Naive thymus-derived CD8-positive, alpha-beta T cell (primary cell): ENCODE measurements around the gene ITIH1. TPM values are rescaled to one million over a fixed set of nuclear protein-coding genes. Genes with fewer than 3 reads are reported as not detected.
A peak's percentile ranks its signal among the peaks of the same experiment; 100 is the strongest.

Experiments
- ATAC-seq, 2 donors: fragments of 150-1000 bp; cut with Tn5 transposase in 1 of 2; sonication (Bioruptor Pico), chemical (Tn5 transposase) in 1 of 2; 1 replicate in 1 of 2; 2 replicates in 1 of 2; pipeline ENCODE4 v1.10.0; 2021; ENCODE audit warnings: mild to moderate bottlenecking in 2 of 2, moderate library complexity in 2 of 2
- POLR2A ChIA-PET: fragments of 350-600 bp; sonication (Branson Sonifier 250); formaldehyde crosslinking; loops from one replicate; lab custom pipeline; 2021; ENCODE audit warnings: antibody characterized with exemption; lab: Charles Lee
- DNase-seq, 10 donors: peaks; one replicate each; pipeline versions ENCODE4 v3.0.0 to v3.0.0-alpha.2; 2020 to 2022
- H3K27ac Mint-ChIP-seq, 10 donors: one replicate each; pipeline ENCODE4 v1.8.0; 2020 to 2022; ENCODE audit warnings: mild to moderate bottlenecking in 10 of 10, mixed read lengths in 10 of 10, moderate library complexity in 4 of 10, inconsistent platforms in 1 of 10
- H3K27me3 Mint-ChIP-seq, 5 donors: one replicate each; pipeline ENCODE4 v1.8.0; 2021 to 2022; ENCODE audit warnings: mixed read lengths in 5 of 5
- H3K36me3 Mint-ChIP-seq, 3 donors: one replicate each; pipeline ENCODE4 v1.8.0; 2020 to 2022; ENCODE audit warnings: mixed read lengths in 3 of 3, mild to moderate bottlenecking in 2 of 3, inconsistent platforms in 1 of 3
- H3K4me1 Mint-ChIP-seq, 4 donors: one replicate each; pipeline ENCODE4 v1.8.0; 2021 to 2022; ENCODE audit warnings: mixed read lengths in 4 of 4
- H3K4me3 Mint-ChIP-seq, 10 donors: one replicate each; pipeline ENCODE4 v1.8.0; 2020 to 2022; ENCODE audit warnings: mild to moderate bottlenecking in 10 of 10, mixed read lengths in 10 of 10, moderate library complexity in 6 of 10, inconsistent platforms in 1 of 10
- H3K9me3 Mint-ChIP-seq, 9 donors: one replicate each; pipeline ENCODE4 v1.8.0; 2020 to 2022; ENCODE audit warnings: mixed read lengths in 9 of 9, mild to moderate bottlenecking in 3 of 9, inconsistent platforms in 1 of 9, moderate library complexity in 1 of 9
- polyA plus RNA-seq, 3 donors: library from polyadenylated mRNA; unstranded; fragments of 300-500 nt; fragmentation: Illumina TruSeq; gene quantifications; one replicate each; pipeline ENCODE4 v1.2.3, GENCODE V29; 2021
- total RNA-seq, 8 experiments: library from RNA in 2 of 8; stranded (reverse) in 2 of 8; gene quantifications; one replicate each; pipeline ENCODE4 v1.2.3 and lab custom pipeline; 2021 to 2026

Gene ITIH1
- total and polyA plus RNA-seq, 5 experiments from 2014 or later, result not detected

DNA sequence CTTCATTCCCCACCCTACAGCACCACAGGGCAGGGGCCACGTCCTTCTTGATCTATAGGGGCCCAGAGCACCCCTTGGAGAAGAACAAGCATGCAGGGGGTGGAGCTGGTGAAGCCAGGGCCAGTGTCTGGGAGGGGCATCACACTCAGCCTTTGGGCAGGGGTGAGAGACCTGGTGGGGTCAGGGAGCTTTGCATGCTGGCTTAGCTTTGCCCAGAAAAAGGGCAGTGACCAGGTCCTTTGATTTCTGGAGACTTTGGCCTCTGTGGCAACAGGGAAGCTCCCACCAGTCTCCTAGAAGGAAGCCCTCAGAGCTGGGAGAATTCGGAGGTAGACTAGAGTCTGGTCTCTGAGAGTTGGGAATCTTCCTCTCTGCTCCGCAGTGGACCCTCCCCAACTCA, 52.1 kb downstream of the ITIH1 start:
- Mint-ChIP-seq H3K9me3 (no peaks in the 10 kb centered on the region), H3K27ac (no peak overlapping the region), H3K4me1 (peaks cover 0 to 4% (median 0%) of the 10 kb centered on the region in 4 donors), H3K4me3 (no peak overlapping the region), H3K36me3 (peaks cover 0 to 3% (median 2%) of the 10 kb centered on the region in 3 donors), H3K27me3 (no peaks in the 10 kb centered on the region)
- POLR2A ChIA-PET, result no interaction called here
- no peak for ATAC-seq
- DNase-seq, result no peak

DNA sequence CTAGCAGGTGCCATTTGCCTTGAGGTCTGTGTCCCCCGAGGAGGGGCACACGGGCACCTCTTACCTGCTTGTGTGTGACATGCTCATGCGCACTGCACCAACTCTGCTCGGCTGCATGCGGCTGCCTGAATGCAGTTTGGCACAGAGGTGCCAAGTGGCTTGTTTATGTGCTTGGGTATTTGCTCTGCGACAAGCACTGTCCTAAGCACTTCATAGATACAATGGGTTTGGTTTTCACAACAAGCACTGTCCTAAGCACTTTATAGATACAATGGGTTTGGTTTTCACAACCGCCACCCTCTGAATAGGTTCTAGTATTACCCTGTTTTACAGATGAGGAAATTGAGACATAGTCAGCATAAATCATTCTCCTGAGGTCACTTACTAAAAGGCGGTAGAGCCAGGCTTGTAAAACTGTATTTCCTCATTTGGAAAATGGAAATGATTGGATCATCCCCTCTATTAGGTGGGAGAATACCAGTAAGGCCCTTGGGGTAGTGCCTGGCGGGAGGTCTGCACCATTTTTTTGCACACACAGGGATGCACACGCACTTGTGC, 52.6 kb downstream of the ITIH1 start:
- H3K27ac Mint-ChIP-seq, result no peak overlapping the region

DNA sequence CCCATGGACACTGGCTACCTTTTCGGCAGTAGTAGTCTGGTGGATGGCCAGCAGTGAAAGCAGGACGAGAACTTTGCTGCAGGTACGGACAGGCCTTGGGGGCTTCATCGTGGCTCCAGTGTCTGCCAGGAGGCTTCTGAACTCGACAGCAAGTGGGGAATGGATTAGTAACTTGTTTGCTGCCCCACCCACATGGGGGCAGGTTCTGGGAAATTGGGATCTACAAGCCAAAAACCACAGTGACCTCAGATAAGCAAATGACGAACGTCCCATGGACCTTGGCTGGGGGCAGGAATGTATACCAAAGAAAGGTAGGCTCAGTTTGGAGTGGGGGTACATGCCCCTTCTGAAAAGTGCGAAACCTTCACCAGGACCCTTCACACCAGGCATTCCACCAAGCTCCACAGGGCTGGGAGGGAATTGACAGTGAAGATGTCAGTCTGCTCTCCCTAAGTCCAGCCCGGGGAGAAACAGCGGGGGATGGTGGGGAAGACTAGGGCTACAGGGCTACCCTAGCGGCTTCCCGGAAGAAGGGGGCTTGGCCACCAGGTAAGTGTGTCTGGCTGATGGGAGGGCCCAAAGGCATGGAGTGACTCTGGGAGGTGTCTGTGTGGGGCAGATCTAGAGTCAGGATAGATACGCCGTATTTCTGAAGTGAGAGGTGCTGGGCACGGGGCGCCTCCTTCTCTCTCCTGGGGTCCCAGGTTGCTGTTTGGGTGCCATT, 53.3 kb downstream of the ITIH1 start, which contains the start of gene ITIH4:
ITIH4 (minus strand) TSS at position 138 of the 724 bp plus-strand sequence; CDS start at position 108, 30 bp downstream.
- DNase-seq, result no peak
- H3K27ac Mint-ChIP-seq, result peak within 1 kb of the TSS in 1 of 10 donors; percentile 59
- peaks cover 0 to 2% (median 0%) of the 10 kb centered on the region in 4 donors for H3K4me1 Mint-ChIP-seq
- no peaks in the 10 kb centered on the region for H3K36me3 Mint-ChIP-seq
- no peak within 1 kb of the TSS for H3K4me3 Mint-ChIP-seq
- H3K9me3 Mint-ChIP-seq, result no peaks in the 10 kb centered on the region
- no peaks in the 10 kb centered on the region for H3K27me3 Mint-ChIP-seq
- no peak for ATAC-seq
- POLR2A ChIA-PET, result no interaction called here

More for the DNA sequence above, 52.6 kb downstream of the ITIH1 start:
- H3K36me3 Mint-ChIP-seq, result peaks cover 0 to 1% (median under 1%) of the 10 kb centered on the region in 3 donors
- H3K4me1 Mint-ChIP-seq, result peaks cover 0 to 3% (median 0%) of the 10 kb centered on the region in 4 donors
- no peak overlapping the region for H3K4me3 Mint-ChIP-seq
- DNase-seq, result no peak
- no peaks in the 10 kb centered on the region for H3K27me3 Mint-ChIP-seq
- no peaks in the 10 kb centered on the region for H3K9me3 Mint-ChIP-seq
- no peak for ATAC-seq
- POLR2A ChIA-PET, result no interaction called here

DNA sequence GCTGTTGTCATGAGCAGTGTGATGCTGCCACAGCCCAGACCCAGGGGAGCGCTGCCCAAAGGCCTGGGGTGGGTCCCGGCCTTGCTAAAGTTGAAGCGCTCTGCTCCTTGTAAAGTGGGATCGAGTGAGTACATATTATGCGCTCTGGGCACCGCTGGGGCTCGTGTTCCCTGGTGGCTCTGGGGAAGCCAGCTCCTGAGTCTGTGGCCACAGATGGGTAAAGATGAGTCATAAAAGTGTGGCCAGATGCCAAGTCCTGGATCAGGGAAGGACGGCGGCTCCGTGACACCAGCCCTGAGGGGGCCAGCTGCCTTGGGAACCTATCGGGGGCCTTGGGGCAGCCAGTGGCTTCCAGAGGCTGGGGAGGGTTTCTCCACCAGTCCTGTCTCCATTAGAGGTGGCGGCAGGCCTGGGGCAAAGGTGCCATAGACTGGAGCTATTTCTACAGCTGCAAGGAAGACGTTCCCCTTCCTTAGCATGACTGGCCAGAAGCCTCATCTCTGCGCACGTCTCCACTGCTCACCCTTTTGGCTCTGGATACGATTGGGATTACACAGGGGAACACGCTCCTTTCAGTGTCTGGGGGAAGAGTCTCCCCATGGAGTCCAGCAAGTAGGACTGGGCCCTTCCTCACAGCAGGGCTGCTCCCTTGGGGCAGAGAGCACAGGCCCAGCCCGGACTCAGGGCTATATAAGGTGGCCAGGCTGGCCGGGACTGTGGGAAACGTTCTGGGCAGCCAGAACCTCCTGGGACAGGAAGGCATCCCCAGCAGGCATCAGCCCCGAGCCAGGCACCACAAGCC, 54.3 kb downstream of the ITIH1 start:
- POLR2A ChIA-PET, result no interaction called here
- DNase-seq, result no peak
- no peak overlapping the region for H3K4me3 Mint-ChIP-seq
- no peaks in the 10 kb centered on the region for H3K27me3 Mint-ChIP-seq
- peaks cover 0 to 2% (median under 1%) of the 10 kb centered on the region in 4 donors for H3K4me1 Mint-ChIP-seq
- no peaks in the 10 kb centered on the region for H3K9me3 Mint-ChIP-seq
- H3K36me3 Mint-ChIP-seq, result peaks cover 0 to 7% (median 0%) of the 10 kb centered on the region in 3 donors
- ATAC-seq, result no peak
- no peak overlapping the region for H3K27ac Mint-ChIP-seq

DNA sequence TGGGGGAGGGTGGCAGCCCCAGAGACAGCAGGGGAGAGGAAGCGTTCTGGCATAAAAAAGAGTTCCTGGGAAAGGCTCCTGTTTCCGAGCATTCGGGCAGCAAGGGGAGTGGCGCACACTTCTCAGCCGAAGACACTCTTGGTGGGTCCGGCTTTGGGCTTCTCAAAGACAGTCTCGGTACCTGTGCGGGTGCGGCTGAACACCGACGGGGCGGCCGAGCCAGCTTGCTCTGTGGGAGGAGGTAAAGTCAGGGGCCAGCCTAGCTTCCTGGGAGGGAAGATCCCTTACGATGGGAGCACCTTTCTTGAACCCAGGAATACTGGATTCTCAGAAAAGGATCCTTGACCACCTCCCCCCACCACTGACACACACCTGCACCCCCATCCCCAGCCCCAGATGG, 55.8 kb downstream of the ITIH1 start:
- Mint-ChIP-seq H3K4me3 (no peak overlapping the region), H3K9me3 (no peaks in the 10 kb centered on the region), H3K27ac (no peak overlapping the region), H3K36me3 (peaks cover 0 to 9% (median 0%) of the 10 kb centered on the region in 3 donors), H3K4me1 (peaks cover 5 to 12% (median 10%) of the 10 kb centered on the region in 4 donors), H3K27me3 (no peaks in the 10 kb centered on the region)
- POLR2A ChIA-PET, result no interaction called here
- ATAC-seq (no peak), DNase-seq (no peak)

DNA sequence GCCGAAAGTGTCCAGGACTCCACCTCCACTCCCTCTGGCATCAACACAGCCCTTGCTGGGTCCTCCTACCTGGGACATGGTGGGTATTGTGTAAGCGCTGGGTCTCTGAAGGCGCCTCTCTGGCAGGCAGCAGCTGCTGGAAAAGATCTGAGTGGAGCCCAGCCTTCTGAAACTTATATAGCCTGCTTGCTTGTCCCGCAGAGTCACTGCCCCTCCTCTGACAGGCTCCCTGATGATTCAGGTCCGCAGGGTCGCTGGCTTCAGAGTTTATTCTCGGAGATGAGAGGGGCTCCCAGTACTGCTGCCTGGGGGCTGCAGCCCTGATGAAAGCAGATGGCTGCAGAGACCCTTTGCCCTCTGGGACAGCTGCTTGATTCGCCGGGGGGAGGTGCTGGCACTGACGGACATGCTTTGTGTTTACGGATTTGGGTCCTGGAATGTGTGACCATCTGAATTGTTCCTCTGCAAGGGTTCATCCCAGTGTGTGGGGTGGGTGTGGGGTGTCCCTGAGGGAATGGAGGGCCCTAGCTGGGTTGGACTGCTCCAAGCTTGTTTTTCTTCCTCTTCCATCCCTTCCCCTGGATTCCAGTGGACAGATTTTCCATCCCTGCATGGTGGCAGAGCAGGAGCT, 57.6 kb downstream of the ITIH1 start, which contains the start of gene MUSTN1:
MUSTN1 (minus strand) TSS at position 149 of the 631 bp plus-strand sequence; CDS start at position 78, 71 bp downstream.
- peaks cover 8 to 29% (median 27%) of the 10 kb centered on the region in 4 donors for H3K4me1 Mint-ChIP-seq
- DNase-seq, result no peak
- POLR2A ChIA-PET, result no interaction called here
- H3K36me3 Mint-ChIP-seq, result peaks cover 0 to 10% (median 0%) of the 10 kb centered on the region in 3 donors
- ATAC-seq, result no peak
- H3K4me3 Mint-ChIP-seq, result no peak within 1 kb of the TSS
- no peaks in the 10 kb centered on the region for H3K27me3 Mint-ChIP-seq
- no peak within 1 kb of the TSS for H3K27ac Mint-ChIP-seq
- H3K9me3 Mint-ChIP-seq, result no peaks in the 10 kb centered on the region

DNA sequence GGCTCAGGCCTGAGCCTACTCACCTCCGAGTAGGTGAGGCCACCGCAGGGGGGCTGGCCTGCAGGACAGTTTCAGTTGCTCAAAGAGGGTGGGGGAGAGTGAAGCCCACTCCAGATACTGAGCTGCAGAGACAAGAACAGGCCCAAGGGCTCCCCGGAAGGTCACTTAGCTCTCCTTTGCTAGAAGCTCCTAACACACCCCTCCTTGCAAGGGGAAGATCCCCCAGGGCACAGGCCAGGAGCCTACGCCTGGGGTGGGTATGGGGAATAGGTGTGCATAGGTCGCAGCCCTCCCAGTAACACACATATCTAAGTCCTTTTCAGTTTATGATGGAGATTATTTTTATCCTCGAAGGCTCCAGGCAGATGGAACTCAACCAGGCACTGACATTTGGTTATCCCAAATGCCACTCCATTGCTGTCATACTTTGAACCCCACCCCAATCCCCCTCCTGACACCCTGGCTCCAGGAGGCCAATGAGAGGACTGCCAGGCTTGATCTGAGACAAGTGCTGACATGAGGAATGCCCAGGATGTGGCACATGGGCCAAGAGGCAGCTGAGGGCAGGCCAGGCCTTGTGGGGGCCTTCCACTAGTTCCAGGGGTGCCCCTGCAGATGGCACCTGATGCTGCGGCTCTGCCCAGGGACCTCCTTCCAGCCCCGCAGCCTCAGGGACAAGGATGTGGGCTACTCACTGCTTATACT, 58.5 kb downstream of the ITIH1 start:
- peaks cover 10 to 31% (median 30%) of the 10 kb centered on the region in 4 donors for H3K4me1 Mint-ChIP-seq
- no peak for ATAC-seq

DNA sequence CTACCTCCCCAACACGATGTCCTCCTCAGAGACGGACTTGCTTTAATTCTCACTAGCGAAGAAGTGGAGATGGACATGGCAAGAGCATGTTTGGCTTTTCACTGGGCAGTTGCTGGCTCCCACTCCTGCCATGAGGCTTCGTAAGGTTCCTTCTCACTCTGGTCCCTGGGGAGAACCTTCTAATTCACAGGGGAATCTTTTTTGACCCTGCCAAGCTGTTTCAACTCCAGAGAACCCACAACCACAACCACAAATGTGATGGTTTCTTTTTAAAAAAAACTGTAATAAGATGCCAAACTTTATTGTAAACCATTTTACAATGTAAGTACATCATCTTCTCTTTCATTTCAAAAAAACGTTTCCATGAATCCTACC, 59.1 kb downstream of the ITIH1 start:
- Mint-ChIP-seq H3K4me1 (peaks cover 10 to 31% (median 30%) of the 10 kb centered on the region in 4 donors), H3K4me3 (no peak overlapping the region), H3K27ac (no peak overlapping the region), H3K36me3 (peaks cover 0 to 22% (median 6%) of the 10 kb centered on the region in 3 donors), H3K9me3 (no peaks in the 10 kb centered on the region), H3K27me3 (no peaks in the 10 kb centered on the region)
- DNase-seq, result no peak
- POLR2A ChIA-PET, result no interaction called here
- no peak for ATAC-seq

More for the DNA sequence above, 58.5 kb downstream of the ITIH1 start:
- H3K4me3 Mint-ChIP-seq, result no peak overlapping the region
- H3K9me3 Mint-ChIP-seq, result no peaks in the 10 kb centered on the region
- H3K27ac Mint-ChIP-seq, result no peak overlapping the region
- no peaks in the 10 kb centered on the region for H3K27me3 Mint-ChIP-seq
- POLR2A ChIA-PET, result no interaction called here
- no peak for DNase-seq
- H3K36me3 Mint-ChIP-seq, result peaks cover 0 to 18% (median 4%) of the 10 kb centered on the region in 3 donors

DNA sequence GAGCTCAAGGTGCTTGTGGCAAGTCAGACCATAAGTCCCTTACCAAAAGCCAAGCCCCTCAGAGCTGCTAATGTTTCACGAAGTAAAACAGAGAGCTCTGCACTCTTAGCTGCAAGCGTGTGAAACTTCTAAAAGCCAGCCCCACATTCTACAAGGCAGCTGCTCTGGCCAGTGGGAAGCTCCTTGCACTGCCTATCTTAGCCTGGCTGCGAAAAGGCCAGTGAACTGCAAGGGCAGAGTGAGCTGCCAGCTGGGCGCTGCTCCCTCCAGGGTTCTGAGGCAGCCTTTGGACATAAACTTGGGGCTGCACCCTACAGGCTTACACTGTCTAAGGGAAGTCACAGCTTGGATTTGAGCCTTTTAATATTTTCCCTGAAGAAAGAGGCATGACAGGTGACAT, 59.6 kb downstream of the ITIH1 start:
- peaks cover 0 to 27% (median 6%) of the 10 kb centered on the region in 3 donors for H3K36me3 Mint-ChIP-seq
- H3K27ac Mint-ChIP-seq, result peak overlapping the region in 2 of 10 donors; percentile 37 to 40
- ATAC-seq (no peak), DNase-seq (no peak)
- H3K27me3 Mint-ChIP-seq, result no peaks in the 10 kb centered on the region
- H3K9me3 Mint-ChIP-seq, result no peaks in the 10 kb centered on the region
- H3K4me3 Mint-ChIP-seq, result no peak overlapping the region
- peaks cover 10 to 31% (median 30%) of the 10 kb centered on the region in 4 donors for H3K4me1 Mint-ChIP-seq
- POLR2A ChIA-PET, result no interaction called here

DNA sequence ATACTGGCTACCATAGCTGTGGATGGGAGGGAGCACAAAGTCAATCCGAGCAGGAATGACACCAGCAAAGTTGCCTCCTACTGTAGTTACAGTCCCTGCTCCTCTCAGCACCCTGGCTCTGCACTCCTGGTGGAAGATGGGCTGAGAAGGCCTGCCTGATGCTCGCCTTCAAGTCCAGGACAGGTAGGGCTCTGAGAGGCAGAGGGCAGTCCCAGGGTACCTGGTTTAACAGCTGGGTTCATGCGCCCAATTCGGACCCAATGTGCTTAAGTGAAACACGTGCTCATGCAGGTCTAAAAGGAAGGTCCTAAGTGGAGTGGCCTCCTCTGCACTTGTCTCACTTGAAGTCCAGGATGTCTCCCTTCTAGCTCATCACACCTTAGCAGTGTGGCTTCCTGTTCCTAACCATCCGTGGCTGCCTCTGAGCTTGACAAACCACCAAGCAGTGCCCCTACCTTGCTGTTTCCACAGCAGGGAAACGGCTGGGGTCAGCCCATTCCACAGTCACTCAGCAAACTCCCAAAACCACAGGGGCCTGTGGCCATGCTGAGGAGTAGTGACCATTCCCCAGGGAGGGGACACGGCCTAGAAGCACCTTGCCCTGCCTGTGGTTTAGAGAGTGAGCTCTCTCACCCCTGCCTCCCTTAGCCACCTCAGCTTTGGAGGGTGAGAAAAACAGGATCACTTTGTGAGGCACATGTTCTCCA, 61.3 kb downstream of the ITIH1 start:
- H3K9me3 Mint-ChIP-seq, result no peaks in the 10 kb centered on the region
- ATAC-seq (peak; percentile 49 to 63), DNase-seq (peak in 1 of 10 donors; percentile 32)
- peaks cover 0 to 36% (median 11%) of the 10 kb centered on the region in 3 donors for H3K36me3 Mint-ChIP-seq
- peak overlapping the region in 2 of 10 donors; percentile 10 to 20 for H3K4me3 Mint-ChIP-seq
- POLR2A ChIA-PET, result no interaction called here
- peak overlapping the region in 5 of 10 donors; percentile 21 to 69 (median 51) for H3K27ac Mint-ChIP-seq
- H3K4me1 Mint-ChIP-seq, result peaks cover 10 to 31% (median 30%) of the 10 kb centered on the region in 4 donors
- no peaks in the 10 kb centered on the region for H3K27me3 Mint-ChIP-seq

DNA sequence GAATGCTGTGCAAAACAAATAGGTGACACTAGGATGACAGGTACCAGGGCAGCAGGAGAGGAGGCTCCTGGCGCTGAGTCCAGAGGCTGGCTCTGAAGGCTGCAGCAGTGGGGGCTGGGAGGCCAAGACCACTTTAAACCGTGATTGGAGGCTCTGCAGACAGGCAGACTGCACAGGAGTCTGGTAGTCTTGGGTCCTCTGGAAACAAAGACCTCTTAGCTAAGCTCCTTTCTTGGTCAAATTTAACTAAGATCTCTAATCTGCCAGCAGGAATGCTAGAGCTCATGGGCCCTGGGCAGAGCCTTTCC, 61.8 kb downstream of the ITIH1 start:
- Mint-ChIP-seq H3K9me3 (no peaks in the 10 kb centered on the region), H3K4me3 (peak overlapping the region in 1 of 10 donors; percentile 10), H3K36me3 (peaks cover 0 to 37% (median 12%) of the 10 kb centered on the region in 3 donors), H3K4me1 (peaks cover 10 to 31% (median 30%) of the 10 kb centered on the region in 4 donors), H3K27me3 (no peaks in the 10 kb centered on the region), H3K27ac (peak overlapping the region in 4 of 10 donors; percentile 28 to 74 (median 42))
- POLR2A ChIA-PET, result no interaction called here
- no peak for DNase-seq
- no peak for ATAC-seq
